NCI-H2196 treated with DMSO at 0.1 percent for 48 hours (cell line): ENCODE data around the gene LMAN1.

Source experiments
- DNase-seq: peaks from one replicate; lab custom pipeline; 2025; ENCODE audit not compliant: unreplicated experiment; lab: John Stamatoyannopoulos, UW

The LMAN1 gene

GRCh38 chr18:59305295-59305694, 53.8 kb downstream of the LMAN1 start:
- DNase-seq = no peak

GRCh38 chr18:59303656-59304195, 55.3 kb downstream of the LMAN1 start:
- DNase-seq = no peak

- no peak for DNase-seq
Measured at GRCh38 chr18:59303006-59303405, 56.1 kb downstream of the LMAN1 start.

GRCh38 chr18:59301929-59302328, 57.1 kb downstream of the LMAN1 start:
- DNase-seq = no peak

GRCh38 chr18:59300676-59301285, 58.3 kb downstream of the LMAN1 start:
- DNase-seq = no peak

- DNase-seq = no peak
Measured at GRCh38 chr18:59298871-59299270, 60.2 kb downstream of the LMAN1 start.

GRCh38 chr18:59293317-59293716, 65.7 kb downstream of the LMAN1 start:
- no peak for DNase-seq

GRCh38 chr18:59286341-59286740, 72.7 kb downstream of the LMAN1 start:
- DNase-seq = no peak

- no peak for DNase-seq
Measured at GRCh38 chr18:59282341-59282740, 76.7 kb downstream of the LMAN1 start.

- DNase-seq = no peak
Measured at GRCh38 chr18:59279722-59280121, 79.3 kb downstream of the LMAN1 start.

- DNase-seq = no peak
Measured at GRCh38 chr18:59279193-59279592, 79.9 kb downstream of the LMAN1 start.

GRCh38 chr18:59278793-59279192, 80.3 kb downstream of the LMAN1 start:
- no peak for DNase-seq
